ENCODE results near the gene SERPINI1.

Gene SERPINI1

GRCh38 chr3:167734498-167735232, 856 bp upstream of the SERPINI1 start, which contains the start of gene PDCD10:
PDCD10 (minus strand) TSS chr3:167734892; CDS start chr3:167720157, 14,735 bp downstream.
- DNase-seq (ENCODE audit: low read depth, low spot score): peak; percentile 96

- no peak for DNase-seq (ENCODE audit: low read depth, low spot score)
Observed at GRCh38 chr3:167736264-167736787, 805 bp downstream of the SERPINI1 start.

GRCh38 chr3:167736997-167737396, 1.5 kb downstream of the SERPINI1 start:
- no peak for DNase-seq (ENCODE audit: low read depth, low spot score)

- DNase-seq (ENCODE audit: low read depth, low spot score): no peak
Observed at GRCh38 chr3:167738037-167738436, 2.5 kb downstream of the SERPINI1 start.

GRCh38 chr3:167739190-167739810, 3.8 kb downstream of the SERPINI1 start:
- DNase-seq (ENCODE audit: low read depth, low spot score): no peak

GRCh38 chr3:167740961-167741587, 5.6 kb downstream of the SERPINI1 start:
- no peak for DNase-seq (ENCODE audit: low read depth, low spot score)

- no peak for DNase-seq (ENCODE audit: low read depth, low spot score)
Observed at GRCh38 chr3:167742338-167742737, 6.8 kb downstream of the SERPINI1 start.

- DNase-seq (ENCODE audit: low read depth, low spot score): no peak
Observed at GRCh38 chr3:167743799-167744198, 8.3 kb downstream of the SERPINI1 start.

- no peak for DNase-seq (ENCODE audit: low read depth, low spot score)
Observed at GRCh38 chr3:167749209-167749608, 13.7 kb downstream of the SERPINI1 start.

GRCh38 chr3:167749728-167750127, 14.2 kb downstream of the SERPINI1 start:
- no peak for DNase-seq (ENCODE audit: low read depth, low spot score)

GRCh38 chr3:167750272-167750971, 14.9 kb downstream of the SERPINI1 start:
- DNase-seq (ENCODE audit: low read depth, low spot score): no peak

GRCh38 chr3:167754049-167754448, 18.5 kb downstream of the SERPINI1 start:
- DNase-seq (ENCODE audit: low read depth, low spot score): no peak

- DNase-seq (ENCODE audit: low read depth, low spot score): no peak
Observed at GRCh38 chr3:167761302-167761701, 25.8 kb downstream of the SERPINI1 start.

- no peak for DNase-seq (ENCODE audit: low read depth, low spot score)
Observed at GRCh38 chr3:167762296-167762695, 26.8 kb downstream of the SERPINI1 start.

- DNase-seq (ENCODE audit: low read depth, low spot score): no peak
Observed at GRCh38 chr3:167772992-167773391, 37.5 kb downstream of the SERPINI1 start.

- no peak for DNase-seq (ENCODE audit: low read depth, low spot score)
Observed at GRCh38 chr3:167773584-167773983, 38.1 kb downstream of the SERPINI1 start.

GRCh38 chr3:167776066-167776685, 40.7 kb downstream of the SERPINI1 start:
- DNase-seq (ENCODE audit: low read depth, low spot score): no peak

- DNase-seq (ENCODE audit: low read depth, low spot score): no peak
Observed at GRCh38 chr3:167777356-167777755, 41.8 kb downstream of the SERPINI1 start.

- DNase-seq (ENCODE audit: low read depth, low spot score): no peak
Observed at GRCh38 chr3:167780214-167780883, 44.8 kb downstream of the SERPINI1 start.

GRCh38 chr3:167783781-167784180, 48.3 kb downstream of the SERPINI1 start:
- DNase-seq (ENCODE audit: low read depth, low spot score): no peak

GRCh38 chr3:167785790-167786189, 50.3 kb downstream of the SERPINI1 start:
- DNase-seq (ENCODE audit: low read depth, low spot score): no peak
